ENCODE results near the gene IL27RA.
A peak's percentile ranks its signal among the peaks of the same experiment; 100 is the strongest.

DNA sequence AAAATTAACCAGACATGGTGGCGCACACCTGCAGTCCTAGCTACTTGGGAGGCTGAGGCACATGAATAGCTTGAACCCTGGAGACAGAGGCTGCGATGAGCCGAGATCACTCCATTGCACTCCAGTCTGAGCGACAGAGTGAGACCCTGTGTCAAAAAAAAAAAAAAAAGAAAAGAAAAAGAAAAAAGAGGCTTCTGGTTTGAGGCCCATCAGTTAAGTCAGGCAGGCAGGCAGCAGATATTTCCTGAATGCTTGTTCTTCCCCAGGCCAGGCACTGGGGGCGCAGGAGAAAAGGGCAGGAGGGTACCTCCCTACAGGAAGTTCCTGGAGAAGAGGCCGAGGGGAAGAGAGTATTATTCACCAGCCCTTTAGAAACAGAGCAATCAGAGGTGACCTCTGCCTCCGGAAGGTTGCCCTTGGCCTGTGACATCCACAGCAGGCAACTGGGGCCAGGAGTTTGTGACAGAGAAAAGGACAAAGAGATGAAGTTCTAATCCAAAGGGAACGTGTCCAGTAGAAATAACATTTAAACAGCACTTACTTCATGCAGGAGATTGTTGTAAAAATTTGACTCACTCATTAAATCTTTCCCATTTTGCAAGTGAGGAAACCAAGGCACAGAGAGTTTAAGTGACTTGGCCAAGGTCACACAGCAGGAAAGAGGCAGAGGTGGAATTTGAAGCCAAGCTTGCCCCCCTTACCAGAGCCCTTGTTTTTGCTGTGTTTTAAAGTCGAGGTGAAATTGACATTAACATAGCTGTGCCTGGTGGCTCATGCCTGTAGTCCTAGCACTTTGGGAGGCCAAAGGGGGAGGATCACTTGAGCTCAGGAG is 7.9 kb upstream of the IL27RA start:
- TF ChIP-seq CTCF (IDR thresholded peaks at IDR 0.05 in 8 of 11, conservative IDR thresholded peaks at IDR 0.05 in 3 of 11), result peak in 10 of 11 experiments; percentile 12 to 69 (median 62)
- TF ChIP-seq POLR2AphosphoS5 (IDR thresholded peaks at IDR 0.05), result peak in 2 of 3 donors; percentile 52 to 78
